Thoracic aorta (tissue), 2 donors: ENCODE results near the gene RPS6KA4. TPM values are rescaled to one million over a fixed set of nuclear protein-coding genes. Genes with fewer than 3 reads are reported as not detected.
A peak's percentile ranks its signal among the peaks of the same experiment; 100 is the strongest.

Experiments used
- ATAC-seq: fragments of 150-250 bp; one replicate; pipeline ENCODE4 v1.8.0; 2017; ENCODE audit warnings: low read depth; ENCODE audit not compliant: insufficient number of reproducible peaks, low FRiP score
- DNase-seq: peaks from one replicate; pipeline ENCODE4 v3.0.0-alpha.2; 2020; ENCODE audit warnings: low spot score
- H3K27ac ChIP-seq, 2 donors: fragments of 200-600 bp; sonication (generic); 1 replicate in 1 of 2; 2 replicates in 1 of 2; pipeline ENCODE4 v1.5.1; 2016; ENCODE audit warnings: mild to moderate bottlenecking in 2 of 2, moderate library complexity in 2 of 2
- H3K27me3 ChIP-seq: fragments of 200-600 bp; sonication (generic); replicated peaks from 2 replicates; pipeline ENCODE4 v1.6.0; 2016; ENCODE audit warnings: mild to moderate bottlenecking; ENCODE audit not compliant: insufficient read depth
- H3K36me3 ChIP-seq: fragments of 200-600 bp; sonication (generic); one replicate; pipeline ENCODE4 v1.5.1; 2016
- H3K4me1 ChIP-seq, 2 donors: fragments of 200-600 bp; sonication (generic); 1 replicate in 1 of 2; 2 replicates in 1 of 2; pipeline versions ENCODE4 v1.5.1 to v1.6.0; 2016; ENCODE audit warnings: low read depth in 2 of 2, mild to moderate bottlenecking in 1 of 2; ENCODE audit not compliant: control insufficient read depth in 1 of 2
- H3K4me3 ChIP-seq: fragments of 200-600 bp; sonication (generic); 2 replicates; pipeline ENCODE4 v1.5.1; 2016; ENCODE audit warnings: mild to moderate bottlenecking
- H3K9me3 ChIP-seq: fragments of 200-600 bp; sonication (generic); 2 replicates; pipeline ENCODE4 v1.5.1; 2016
- CTCF ChIP-seq: fragments of 200-600 bp; sonication (generic); IDR thresholded peaks from one replicate; pipeline ENCODE4 v1.5.1; 2019; ENCODE audit warnings: antibody characterized with exemption
- total RNA-seq, 2 donors: library from RNA; depleted of rRNA; stranded (reverse); fragments of >200 nt; gene quantifications; one replicate each; pipeline versions ENCODE4 v1.1.0 to v1.2.3, GENCODE V29; 2016

Gene RPS6KA4
- total RNA-seq, 2 donors from 2014 or later = 42.5 to 50.0 TPM

- DNase-seq (no peak), ATAC-seq (no peak)
- no peak overlapping the region for H3K27ac ChIP-seq
- H3K9me3 ChIP-seq = no peaks in the 10 kb centered on the region
- TF ChIP-seq CTCF = no peak
- no peaks in the 10 kb centered on the region for H3K27me3 ChIP-seq
- peaks cover 11% of the 10 kb centered on the region for H3K36me3 ChIP-seq
- H3K4me1 ChIP-seq = peaks cover 28 to 40% of the 10 kb centered on the region in 2 donors
- no peak overlapping the region for H3K4me3 ChIP-seq
Observed at GRCh38 chr11:64356498-64357411, 2.2 kb upstream of the RPS6KA4 start.

GRCh38 chr11:64357446-64357845, 1.5 kb upstream of the RPS6KA4 start:
- Histone ChIP-seq H3K36me3 (peaks cover 18% of the 10 kb centered on the region), H3K27me3 (no peaks in the 10 kb centered on the region), H3K4me1 (peaks cover 28 to 40% of the 10 kb centered on the region in 2 donors), H3K9me3 (no peaks in the 10 kb centered on the region), H3K4me3 (no peak overlapping the region), H3K27ac (peak overlapping the region; percentile 84 to 86)
- ATAC-seq = no peak
- no peak for DNase-seq
- TF ChIP-seq CTCF = no peak

GRCh38 chr11:64357904-64358535, 942 bp upstream of the RPS6KA4 start:
- ATAC-seq = no peak
- Histone ChIP-seq H3K4me3 (peak overlapping the region; percentile 98), H3K27me3 (no peaks in the 10 kb centered on the region), H3K4me1 (peaks cover 28 to 40% of the 10 kb centered on the region in 2 donors), H3K9me3 (no peaks in the 10 kb centered on the region), H3K27ac (peak overlapping the region; percentile 84 to 86), H3K36me3 (peaks cover 23% of the 10 kb centered on the region)
- no peak for TF ChIP-seq CTCF
- no peak for DNase-seq

GRCh38 chr11:64358536-64358906, 441 bp upstream of the RPS6KA4 start:
- H3K36me3 ChIP-seq = peaks cover 25% of the 10 kb centered on the region
- no peaks in the 10 kb centered on the region for H3K9me3 ChIP-seq
- DNase-seq = no peak
- ATAC-seq = no peak
- no peaks in the 10 kb centered on the region for H3K27me3 ChIP-seq
- peaks cover 28 to 40% of the 10 kb centered on the region in 2 donors for H3K4me1 ChIP-seq
- H3K27ac ChIP-seq = peak overlapping the region; percentile 84 to 86
- TF ChIP-seq CTCF = no peak
- H3K4me3 ChIP-seq = peak overlapping the region; percentile 98

- DNase-seq = no peak
- Histone ChIP-seq H3K36me3 (peaks cover 26% of the 10 kb centered on the region), H3K9me3 (no peaks in the 10 kb centered on the region), H3K27me3 (no peaks in the 10 kb centered on the region), H3K4me3 (peak overlapping the region; percentile 98), H3K27ac (peak overlapping the region in 1 of 2 donors; percentile 56), H3K4me1 (peaks cover 28 to 40% of the 10 kb centered on the region in 2 donors)
- no peak for ATAC-seq
- TF ChIP-seq CTCF = no peak
Observed at GRCh38 chr11:64359712-64360445, 917 bp downstream of the RPS6KA4 start.
